Common myeloid progenitor, CD34-positive (primary cell): ENCODE results near the gene BANP.
"Not testable (repeated sequence)": the region's sequence is repeated elsewhere in the genome, so short reads cannot be mapped to it uniquely, and the experiment has no call there.

Experiments used
- CTCF ChIA-PET: fragments of 350-600 bp; sonication (Branson Sonifier 250); formaldehyde crosslinking; loops from one replicate; lab custom pipeline; 2021; ENCODE audit warnings: antibody characterized with exemption; lab: Charles Lee
- POLR2A ChIA-PET: fragments of 350-600 bp; sonication (Branson Sonifier 250); formaldehyde crosslinking; loops from one replicate; lab custom pipeline; 2021; ENCODE audit warnings: antibody characterized with exemption; lab: Charles Lee
- DNase-seq, 3 donors: peaks; one replicate each; pipeline versions ENCODE4 v3.0.0 to v3.0.0-alpha.2; 2013
- H3K27ac ChIP-seq, 2 experiments: 1 replicate in 1 of 2; 2 replicates in 1 of 2; pipeline ENCODE4 v1.7.0; 2013; ENCODE audit warnings: inconsistent platforms in 2 of 2, low read length in 2 of 2, mild to moderate bottlenecking in 2 of 2, low read depth in 1 of 2, moderate library complexity in 1 of 2; ENCODE audit not compliant: severe bottlenecking in 2 of 2, insufficient read depth in 1 of 2, poor library complexity in 1 of 2
- H3K27me3 ChIP-seq, 5 experiments: replicated peaks in 2 of 5; 1 replicate in 3 of 5; 2 replicates in 2 of 5; pipeline versions ENCODE4 v1.6.1 to v1.7.0; 2013; ENCODE audit warnings: low read length in 4 of 5, mild to moderate bottlenecking in 2 of 5, moderate library complexity in 2 of 5, inconsistent platforms in 1 of 5; ENCODE audit not compliant: insufficient read depth in 5 of 5, control insufficient read depth in 4 of 5
- H3K36me3 ChIP-seq, 4 experiments: 1 replicate in 2 of 4; 2 replicates in 2 of 4; pipeline versions ENCODE4 v1.6.1 to v1.7.0; 2013; ENCODE audit warnings: low read length in 3 of 4, control low read depth in 1 of 4, mild to moderate bottlenecking in 1 of 4; ENCODE audit not compliant: control insufficient read depth in 4 of 4, insufficient read depth in 4 of 4
- H3K4me1 ChIP-seq, 4 experiments: 1 replicate in 3 of 4; 2 replicates in 1 of 4; pipeline versions ENCODE4 v1.6.1 to v1.7.1; 2013; ENCODE audit warnings: low read length in 3 of 4, mild to moderate bottlenecking in 3 of 4, control low read depth in 1 of 4, inconsistent platforms in 1 of 4, moderate library complexity in 1 of 4; ENCODE audit not compliant: control insufficient read depth in 4 of 4, insufficient read depth in 4 of 4; ENCODE audit errors: control extremely low read depth in 1 of 4
- H3K4me3 ChIP-seq, 7 experiments: 1 replicate in 4 of 7; 2 replicates in 3 of 7; pipeline versions ENCODE4 v1.5.1 to v1.7.0; 2013; ENCODE audit warnings: mild to moderate bottlenecking in 7 of 7, low read length in 6 of 7, moderate library complexity in 6 of 7, inconsistent platforms in 2 of 7, low read depth in 2 of 7, control low read depth in 1 of 7; ENCODE audit not compliant: insufficient read depth in 4 of 7, control insufficient read depth in 1 of 7; ENCODE audit errors: extremely low read depth in 1 of 7
- H3K9me3 ChIP-seq, 5 experiments: 1 replicate in 4 of 5; 2 replicates in 1 of 5; pipeline versions ENCODE4 v1.6.1 to v1.7.1; 2013; ENCODE audit warnings: low read length in 4 of 5, mild to moderate bottlenecking in 2 of 5, inconsistent platforms in 1 of 5, low read depth in 1 of 5, moderate library complexity in 1 of 5; ENCODE audit not compliant: control insufficient read depth in 4 of 5, insufficient read depth in 2 of 5; ENCODE audit errors: control extremely low read depth in 1 of 5
- WGBS: methylation state at CpG from one replicate; pipeline ENCODE4 v1.1.5; 2013; ENCODE audit not compliant: insufficient coverage; 5-methylcytosine and 5-hydroxymethylcytosine counted together

The BANP gene

GRCh38 chr16:88030498-88030897 lies 79.3 kb downstream of the BANP start:
- H3K36me3 ChIP-seq, result peaks cover 0 to 44% (median 10%) of the 10 kb centered on the region in 4 experiments
- no peaks in the 10 kb centered on the region for H3K27me3 ChIP-seq
- no peaks in the 10 kb centered on the region for H3K9me3 ChIP-seq
- H3K4me3 ChIP-seq, result no peak overlapping the region
- DNase-seq, result no peak
- ChIA-PET POLR2A (no interaction called here), CTCF (no interaction called here)
- no peaks in the 10 kb centered on the region for H3K4me1 ChIP-seq
- no peak overlapping the region for H3K27ac ChIP-seq
- 96% methylated on average over 8 of the region's 8 CpGs for WGBS

- H3K27ac ChIP-seq, H3K4me1 ChIP-seq, CTCF ChIA-PET, H3K4me3 ChIP-seq, H3K27me3 ChIP-seq, H3K9me3 ChIP-seq, DNase-seq, POLR2A ChIA-PET: not testable (repeated sequence)
- peaks cover 0 to 49% (median 12%) of the 10 kb centered on the region in 4 experiments for H3K36me3 ChIP-seq
- no CpG with 5 or more reads among the region's 9 CpGs for WGBS
Observed at GRCh38 chr16:88030961-88031360, 79.7 kb downstream of the BANP start.

- 98% methylated on average over 15 of the region's 30 CpGs for WGBS
- CTCF ChIA-PET, H3K27me3 ChIP-seq, DNase-seq, H3K9me3 ChIP-seq, POLR2A ChIA-PET, H3K4me3 ChIP-seq, H3K4me1 ChIP-seq, H3K27ac ChIP-seq: not testable (repeated sequence)
- H3K36me3 ChIP-seq, result peaks cover 0 to 47% (median 15%) of the 10 kb centered on the region in 4 experiments
Observed at GRCh38 chr16:88033003-88033740, 81.9 kb downstream of the BANP start.

GRCh38 chr16:88034770-88035169 lies 83.5 kb downstream of the BANP start:
- 96% methylated on average over 4 of the region's 7 CpGs for WGBS
- H3K27me3 ChIP-seq, result no peaks in the 10 kb centered on the region
- no peaks in the 10 kb centered on the region for H3K9me3 ChIP-seq
- H3K27ac ChIP-seq, result no peak overlapping the region
- ChIA-PET CTCF (no interaction called here), POLR2A (no interaction called here)
- H3K4me1 ChIP-seq, result no peaks in the 10 kb centered on the region
- DNase-seq, result no peak
- H3K4me3 ChIP-seq, result no peak overlapping the region
- peaks cover 0 to 59% (median 17%) of the 10 kb centered on the region in 4 experiments for H3K36me3 ChIP-seq

- no peak overlapping the region for H3K4me3 ChIP-seq
- DNase-seq, result no peak
- H3K4me1 ChIP-seq, result no peaks in the 10 kb centered on the region
- no peaks in the 10 kb centered on the region for H3K27me3 ChIP-seq
- CTCF ChIA-PET, result no interaction called here
- POLR2A ChIA-PET, result no interaction called here
- no peak overlapping the region for H3K27ac ChIP-seq
- H3K9me3 ChIP-seq, result no peaks in the 10 kb centered on the region
- peaks cover 0 to 63% (median 18%) of the 10 kb centered on the region in 4 experiments for H3K36me3 ChIP-seq
- 98% methylated on average over 14 of the region's 14 CpGs for WGBS
Observed at GRCh38 chr16:88035292-88035691, 84.1 kb downstream of the BANP start.

- 96% methylated on average over 25 of the region's 30 CpGs for WGBS
- H3K27ac ChIP-seq, H3K9me3 ChIP-seq, CTCF ChIA-PET, DNase-seq, H3K4me1 ChIP-seq, POLR2A ChIA-PET, H3K4me3 ChIP-seq, H3K27me3 ChIP-seq: not testable (repeated sequence)
- peaks cover 0 to 59% (median 15%) of the 10 kb centered on the region in 4 experiments for H3K36me3 ChIP-seq
Observed at GRCh38 chr16:88035884-88036639, 84.8 kb downstream of the BANP start.

- H3K36me3 ChIP-seq, result peaks cover 0 to 59% (median 15%) of the 10 kb centered on the region in 4 experiments
- H3K4me1 ChIP-seq, H3K4me3 ChIP-seq, H3K27ac ChIP-seq, H3K27me3 ChIP-seq, H3K9me3 ChIP-seq, DNase-seq, POLR2A ChIA-PET, CTCF ChIA-PET: not testable (repeated sequence)
- 100% methylated on average over 8 of the region's 10 CpGs for WGBS
Observed at GRCh38 chr16:88036640-88036996, 85.4 kb downstream of the BANP start.
